HG02884 (cell line): ENCODE data around the gene STXBP1.

Source experiments
- ATAC-seq: cut with Tn5 transposase; IDR thresholded peaks from one replicate; pipeline ENCODE4 v1.9.1; 2021; ENCODE audit warnings: mild to moderate bottlenecking, moderate library complexity; ENCODE audit not compliant: unreplicated experiment

Gene STXBP1

GRCh38 chr9:127731938-127732337 lies 119.9 kb downstream of the STXBP1 start:
- ATAC-seq: no peak

GRCh38 chr9:127732444-127732843 lies 120.4 kb downstream of the STXBP1 start:
- no peak for ATAC-seq

GRCh38 chr9:127733614-127734013 lies 121.5 kb downstream of the STXBP1 start:
- no peak for ATAC-seq

- no peak for ATAC-seq
These were observed 122.2 kb downstream of the STXBP1 start for GRCh38 chr9:127734247-127734746.

- peak; percentile 80 for ATAC-seq
These were observed 122.9 kb downstream of the STXBP1 start, which contains the start of gene TOR2A for GRCh38 chr9:127734747-127735529. TSS of gene TOR2A (minus strand) at chr9:127735294. CDS start at chr9:127735270, 24 bp downstream.

GRCh38 chr9:127735530-127736185 lies 123.6 kb downstream of the STXBP1 start:
- ATAC-seq: peak; percentile 11

- no peak for ATAC-seq
These were observed 126.6 kb downstream of the STXBP1 start for GRCh38 chr9:127738666-127739065.

GRCh38 chr9:127739614-127740330 lies 127.7 kb downstream of the STXBP1 start:
- no peak for ATAC-seq

GRCh38 chr9:127741831-127742434 lies 129.9 kb downstream of the STXBP1 start:
- no peak for ATAC-seq
